GM23248 (cell line): ENCODE data around the gene EP400.

Experiments
- EZH2 ChIP-seq: fragments of 200-600 bp; sonication (generic); IDR thresholded peaks from 2 replicates; pipeline ENCODE4 v1.6.1; 2018; ENCODE audit warnings: antibody characterized with exemption, mild to moderate bottlenecking; ENCODE audit not compliant: insufficient read depth, poor library complexity, severe bottlenecking
- EZH2phosphoT487 ChIP-seq: fragments of 200-600 bp; sonication (generic); IDR thresholded peaks from 2 replicates; pipeline ENCODE4 v1.6.1; 2018; ENCODE audit warnings: antibody characterized with exemption, moderate library complexity, mild to moderate bottlenecking, low read depth; ENCODE audit not compliant: insufficient read depth

- no peak for TF ChIP-seq EZH2
- no peak for TF ChIP-seq EZH2phosphoT487
Observed at GRCh38 chr12:131943876-131944275, 5.9 kb upstream of the EP400 start.
